GM10266 (cell line): ENCODE data around the gene NAP1L4.

ENCODE experiments used
- DNase-seq: peaks from one replicate; pipeline ENCODE4 v3.0.0; 2012; ENCODE audit errors: extremely low spot score
- TF ChIP-seq, protein P1 (sequence below): IDR thresholded peaks from 2 replicates; pipeline ENCODE4 v1.5.1; 2012; ENCODE audit warnings: mild to moderate bottlenecking, low read depth; ENCODE audit not compliant: control insufficient read depth, insufficient read depth; ENCODE audit errors: missing control alignments

NAP1L4 gene

GRCh38 chr11:2968341-2968900 lies 23.7 kb downstream of the NAP1L4 start:
- TF ChIP-seq, protein P1, sequence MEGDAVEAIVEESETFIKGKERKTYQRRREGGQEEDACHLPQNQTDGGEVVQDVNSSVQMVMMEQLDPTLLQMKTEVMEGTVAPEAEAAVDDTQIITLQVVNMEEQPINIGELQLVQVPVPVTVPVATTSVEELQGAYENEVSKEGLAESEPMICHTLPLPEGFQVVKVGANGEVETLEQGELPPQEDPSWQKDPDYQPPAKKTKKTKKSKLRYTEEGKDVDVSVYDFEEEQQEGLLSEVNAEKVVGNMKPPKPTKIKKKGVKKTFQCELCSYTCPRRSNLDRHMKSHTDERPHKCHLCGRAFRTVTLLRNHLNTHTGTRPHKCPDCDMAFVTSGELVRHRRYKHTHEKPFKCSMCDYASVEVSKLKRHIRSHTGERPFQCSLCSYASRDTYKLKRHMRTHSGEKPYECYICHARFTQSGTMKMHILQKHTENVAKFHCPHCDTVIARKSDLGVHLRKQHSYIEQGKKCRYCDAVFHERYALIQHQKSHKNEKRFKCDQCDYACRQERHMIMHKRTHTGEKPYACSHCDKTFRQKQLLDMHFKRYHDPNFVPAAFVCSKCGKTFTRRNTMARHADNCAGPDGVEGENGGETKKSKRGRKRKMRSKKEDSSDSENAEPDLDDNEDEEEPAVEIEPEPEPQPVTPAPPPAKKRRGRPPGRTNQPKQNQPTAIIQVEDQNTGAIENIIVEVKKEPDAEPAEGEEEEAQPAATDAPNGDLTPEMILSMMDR: no peak
- DNase-seq: no peak

GRCh38 chr11:2964782-2965181 lies 27.3 kb downstream of the NAP1L4 start:
- TF ChIP-seq, protein P1: no peak
- DNase-seq: no peak

DNA sequence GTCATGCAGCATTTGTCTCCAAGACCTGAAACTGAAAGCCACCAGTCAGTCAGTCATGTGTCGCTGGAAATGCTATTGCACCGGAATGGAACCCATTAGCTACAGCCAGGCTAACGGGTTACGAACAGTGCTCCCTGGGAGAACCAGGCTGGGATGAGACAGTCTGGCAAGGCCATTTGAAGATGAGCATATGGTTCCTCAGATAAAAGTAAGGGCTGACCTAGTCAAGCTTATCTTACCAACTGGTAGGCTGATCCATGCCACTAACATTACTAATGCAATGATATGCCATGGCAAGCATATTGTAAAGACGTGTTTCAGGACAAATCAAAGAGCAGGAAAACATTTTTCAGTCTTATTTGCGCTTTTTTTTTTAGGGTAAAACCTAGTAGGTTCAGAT lies 28.4 kb downstream of the NAP1L4 start:
- TF ChIP-seq, protein P1: no peak
- no peak for DNase-seq

GRCh38 chr11:2963112-2963754 lies 28.9 kb downstream of the NAP1L4 start:
- no peak for DNase-seq

GRCh38 chr11:2961080-2961479 lies 31.0 kb downstream of the NAP1L4 start:
- TF ChIP-seq, protein P1: no peak
- no peak for DNase-seq

More at GRCh38 chr11:2963112-2963754, 28.9 kb downstream of the NAP1L4 start:
- TF ChIP-seq, protein P1: no peak

DNA sequence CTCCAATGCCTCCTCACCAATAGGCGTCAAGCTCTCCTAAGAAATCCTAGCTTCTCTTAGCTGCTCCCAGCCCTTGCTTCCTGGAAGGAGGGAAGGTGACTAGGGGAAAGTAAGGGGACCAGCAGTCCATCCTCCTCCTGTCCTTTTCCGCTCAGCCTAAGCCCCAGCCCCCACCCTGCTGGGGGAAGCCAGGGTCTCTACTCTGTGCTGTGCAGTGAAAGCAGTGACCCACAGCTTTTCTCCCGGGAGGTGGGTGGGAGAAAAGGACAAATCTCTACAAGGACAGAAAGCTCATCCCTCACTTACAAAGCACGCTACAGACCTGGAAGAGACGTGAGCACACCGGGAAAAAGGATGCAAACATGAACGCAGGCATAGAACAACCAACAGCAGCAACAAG lies 32.0 kb downstream of the NAP1L4 start:
- DNase-seq: no peak
- TF ChIP-seq, protein P1: no peak

DNA sequence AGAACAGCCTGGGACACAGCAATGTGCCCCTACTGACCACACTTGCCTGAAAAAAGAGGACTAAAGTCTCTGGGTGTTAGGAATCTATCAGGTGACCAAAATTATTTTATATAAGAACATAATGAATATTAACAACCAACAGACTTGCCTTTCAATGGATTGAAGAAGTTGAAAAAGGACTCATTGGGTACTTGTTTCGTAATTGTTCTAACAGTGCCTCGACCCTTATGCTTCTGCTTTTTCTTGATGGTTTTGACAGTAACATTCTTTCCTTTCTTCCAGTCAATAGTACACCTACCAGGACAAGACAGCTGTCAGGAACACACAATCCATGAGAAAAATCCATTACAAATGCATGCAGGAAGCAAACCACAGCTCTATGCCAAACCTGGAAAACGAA lies 33.9 kb downstream of the NAP1L4 start:
- TF ChIP-seq, protein P1: no peak
- DNase-seq: no peak
